ENCODE results near the gene MVD.

DNA sequence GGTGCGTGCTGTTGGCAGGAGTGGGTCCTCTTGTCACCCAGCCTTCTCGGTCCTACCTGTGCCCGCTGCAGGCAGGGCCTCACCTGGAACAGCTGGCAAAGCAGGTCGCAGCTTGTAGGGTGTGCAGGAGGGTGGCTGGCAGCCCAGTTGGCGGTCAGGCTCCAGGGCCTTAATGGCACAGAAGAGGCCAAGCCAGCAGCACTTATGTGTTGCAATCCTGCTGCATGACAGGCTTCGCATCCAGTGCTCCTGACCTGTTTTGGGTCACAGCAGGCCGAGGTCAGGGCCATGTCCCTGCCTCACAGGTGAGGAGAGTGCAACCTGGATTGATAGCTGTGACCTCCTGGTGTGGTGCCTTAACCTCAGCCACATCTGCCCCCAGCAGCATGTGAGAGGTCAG is 60.8 kb downstream of the MVD start:
- no peak for TF ChIP-seq POLR2A (IDR thresholded peaks at IDR 0.05)
- TF ChIP-seq, protein P1, sequence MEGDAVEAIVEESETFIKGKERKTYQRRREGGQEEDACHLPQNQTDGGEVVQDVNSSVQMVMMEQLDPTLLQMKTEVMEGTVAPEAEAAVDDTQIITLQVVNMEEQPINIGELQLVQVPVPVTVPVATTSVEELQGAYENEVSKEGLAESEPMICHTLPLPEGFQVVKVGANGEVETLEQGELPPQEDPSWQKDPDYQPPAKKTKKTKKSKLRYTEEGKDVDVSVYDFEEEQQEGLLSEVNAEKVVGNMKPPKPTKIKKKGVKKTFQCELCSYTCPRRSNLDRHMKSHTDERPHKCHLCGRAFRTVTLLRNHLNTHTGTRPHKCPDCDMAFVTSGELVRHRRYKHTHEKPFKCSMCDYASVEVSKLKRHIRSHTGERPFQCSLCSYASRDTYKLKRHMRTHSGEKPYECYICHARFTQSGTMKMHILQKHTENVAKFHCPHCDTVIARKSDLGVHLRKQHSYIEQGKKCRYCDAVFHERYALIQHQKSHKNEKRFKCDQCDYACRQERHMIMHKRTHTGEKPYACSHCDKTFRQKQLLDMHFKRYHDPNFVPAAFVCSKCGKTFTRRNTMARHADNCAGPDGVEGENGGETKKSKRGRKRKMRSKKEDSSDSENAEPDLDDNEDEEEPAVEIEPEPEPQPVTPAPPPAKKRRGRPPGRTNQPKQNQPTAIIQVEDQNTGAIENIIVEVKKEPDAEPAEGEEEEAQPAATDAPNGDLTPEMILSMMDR (IDR thresholded peaks at IDR 0.05), result no peak
- no peak for TF ChIP-seq POLR2AphosphoS5 (IDR thresholded peaks at IDR 0.05)

Measured in breast epithelium (tissue), 3 donors.